ENCODE results near the gene GANAB. TPM values are rescaled to one million over a fixed set of nuclear protein-coding genes. Genes with fewer than 3 reads are reported as not detected.

Gene GANAB
- total and polyA plus RNA-seq, 2 of the 13 experiments (the other 11 are each of a cell fraction or from before 2014, with no cell fraction given), result 99.5 to 234 TPM

DNA sequence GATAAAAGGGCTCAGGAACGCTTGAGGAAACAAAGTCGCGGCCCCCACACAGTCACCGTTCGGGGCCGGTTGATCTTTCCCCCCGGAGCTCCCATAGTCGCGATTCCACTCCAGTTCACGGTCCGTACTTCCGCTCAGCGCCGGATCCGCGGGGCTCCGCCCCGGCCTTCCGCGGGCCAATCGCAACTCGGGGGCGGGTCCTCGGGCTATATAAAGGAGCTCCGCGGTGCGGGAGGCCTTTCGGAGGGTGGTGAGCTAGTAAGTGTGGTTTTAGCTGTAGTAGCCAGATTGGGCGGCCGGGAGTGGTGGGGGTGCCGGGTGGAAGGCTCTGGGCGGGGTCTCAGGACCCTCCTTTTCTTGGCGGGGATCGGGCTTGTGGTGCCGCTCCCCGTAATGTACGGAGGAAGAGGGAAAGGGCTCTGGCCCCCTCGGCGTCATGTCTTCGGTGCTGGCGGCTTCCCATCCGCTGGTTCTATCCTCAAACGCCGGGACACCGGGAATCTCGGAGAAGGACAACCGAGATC is 18.7 kb upstream of the GANAB start, which contains the start of the genes C11orf98 and CSKMT (continued):
- TF ChIP-seq, protein P1, sequence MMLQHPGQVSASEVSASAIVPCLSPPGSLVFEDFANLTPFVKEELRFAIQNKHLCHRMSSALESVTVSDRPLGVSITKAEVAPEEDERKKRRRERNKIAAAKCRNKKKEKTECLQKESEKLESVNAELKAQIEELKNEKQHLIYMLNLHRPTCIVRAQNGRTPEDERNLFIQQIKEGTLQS (CRISPR knock-in tag; IDR thresholded peaks at IDR 0.05), result peak; percentile 27; the same call in 1 of the 2 replicates
- TF ChIP-seq MAFG (CRISPR knock-in tag; IDR thresholded peaks at IDR 0.05) (no peak), HNRNPH1 (optimal IDR thresholded peaks at IDR 0.05; ENCODE audit: low read depth, low read length) (peak; percentile 99), RELA (CRISPR knock-in tag; IDR thresholded peaks at IDR 0.05) (peak; percentile 55; the same call in 1 of the 2 replicates), CC2D1A (CRISPR knock-in tag; IDR thresholded peaks at IDR 0.05) (0 out of 2 replicates have a peak, but pooled peaks have one; percentile 74), FOXP1 (IDR thresholded peaks at IDR 0.05) (no peak), FOXP1 (CRISPR knock-in tag; IDR thresholded peaks at IDR 0.05) (no peak), KAT8 (CRISPR knock-in tag; IDR thresholded peaks at IDR 0.05) (peak; percentile 78), FIP1L1 (IDR thresholded peaks at IDR 0.05; ENCODE audit: borderline replicate concordance, insufficient read depth, low read depth, low read length) (peak; percentile 91; the same call in 1 of the 2 replicates), ZNF75D (CRISPR knock-in tag; IDR thresholded peaks at IDR 0.05; ENCODE audit: borderline replicate concordance) (peak; percentile 85; the same call in 1 of the 2 replicates), ZNF12 (CRISPR knock-in tag; IDR thresholded peaks at IDR 0.05) (peak; percentile 43; the same call in 1 of the 2 replicates), PLRG1 (conservative IDR thresholded peaks at IDR 0.05) (no peak), RARA (CRISPR knock-in tag; IDR thresholded peaks at IDR 0.05) (no peak), HDAC1 (CRISPR knock-in tag; IDR thresholded peaks at IDR 0.05) (no peak), TARDBP (CRISPR knock-in tag; IDR thresholded peaks at IDR 0.05) (no peak), TGIF2 (CRISPR knock-in tag; IDR thresholded peaks at IDR 0.05) (0 out of 2 replicates have a peak, but pooled peaks have one; percentile 48), RBFOX2 (IDR thresholded peaks at IDR 0.05; ENCODE audit: low read depth, low read length) (peak; percentile 99), KLF9 (CRISPR knock-in tag; IDR thresholded peaks at IDR 0.05; ENCODE audit: low read depth) (peak; percentile 80), SIX4 (CRISPR knock-in tag; IDR thresholded peaks at IDR 0.05) (peak; percentile 10; the same call in 1 of the 2 replicates), PRPF4 (IDR thresholded peaks at IDR 0.05; ENCODE audit: low read depth, low read length, poor library complexity, severe bottlenecking) (no peak), SRSF4 (IDR thresholded peaks at IDR 0.05; ENCODE audit: low read depth, low read length, poor library complexity, severe bottlenecking) (no peak)
- TF ChIP-seq, protein P2, sequence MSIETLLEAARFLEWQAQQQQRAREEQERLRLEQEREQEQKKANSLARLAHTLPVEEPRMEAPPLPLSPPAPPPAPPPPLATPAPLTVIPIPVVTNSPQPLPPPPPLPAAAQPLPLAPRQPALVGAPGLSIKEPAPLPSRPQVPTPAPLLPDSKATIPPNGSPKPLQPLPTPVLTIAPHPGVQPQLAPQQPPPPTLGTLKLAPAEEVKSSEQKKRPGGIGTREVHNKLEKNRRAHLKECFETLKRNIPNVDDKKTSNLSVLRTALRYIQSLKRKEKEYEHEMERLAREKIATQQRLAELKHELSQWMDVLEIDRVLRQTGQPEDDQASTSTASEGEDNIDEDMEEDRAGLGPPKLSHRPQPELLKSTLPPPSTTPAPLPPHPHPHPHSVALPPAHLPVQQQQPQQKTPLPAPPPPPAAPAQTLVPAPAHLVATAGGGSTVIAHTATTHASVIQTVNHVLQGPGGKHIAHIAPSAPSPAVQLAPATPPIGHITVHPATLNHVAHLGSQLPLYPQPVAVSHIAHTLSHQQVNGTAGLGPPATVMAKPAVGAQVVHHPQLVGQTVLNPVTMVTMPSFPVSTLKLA (IDR thresholded peaks at IDR 0.05), result no peak
- TF ChIP-seq, protein P3, sequence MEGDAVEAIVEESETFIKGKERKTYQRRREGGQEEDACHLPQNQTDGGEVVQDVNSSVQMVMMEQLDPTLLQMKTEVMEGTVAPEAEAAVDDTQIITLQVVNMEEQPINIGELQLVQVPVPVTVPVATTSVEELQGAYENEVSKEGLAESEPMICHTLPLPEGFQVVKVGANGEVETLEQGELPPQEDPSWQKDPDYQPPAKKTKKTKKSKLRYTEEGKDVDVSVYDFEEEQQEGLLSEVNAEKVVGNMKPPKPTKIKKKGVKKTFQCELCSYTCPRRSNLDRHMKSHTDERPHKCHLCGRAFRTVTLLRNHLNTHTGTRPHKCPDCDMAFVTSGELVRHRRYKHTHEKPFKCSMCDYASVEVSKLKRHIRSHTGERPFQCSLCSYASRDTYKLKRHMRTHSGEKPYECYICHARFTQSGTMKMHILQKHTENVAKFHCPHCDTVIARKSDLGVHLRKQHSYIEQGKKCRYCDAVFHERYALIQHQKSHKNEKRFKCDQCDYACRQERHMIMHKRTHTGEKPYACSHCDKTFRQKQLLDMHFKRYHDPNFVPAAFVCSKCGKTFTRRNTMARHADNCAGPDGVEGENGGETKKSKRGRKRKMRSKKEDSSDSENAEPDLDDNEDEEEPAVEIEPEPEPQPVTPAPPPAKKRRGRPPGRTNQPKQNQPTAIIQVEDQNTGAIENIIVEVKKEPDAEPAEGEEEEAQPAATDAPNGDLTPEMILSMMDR (CRISPR knock-in tag; IDR thresholded peaks at IDR 0.05), result no peak
- TF ChIP-seq, protein P4, sequence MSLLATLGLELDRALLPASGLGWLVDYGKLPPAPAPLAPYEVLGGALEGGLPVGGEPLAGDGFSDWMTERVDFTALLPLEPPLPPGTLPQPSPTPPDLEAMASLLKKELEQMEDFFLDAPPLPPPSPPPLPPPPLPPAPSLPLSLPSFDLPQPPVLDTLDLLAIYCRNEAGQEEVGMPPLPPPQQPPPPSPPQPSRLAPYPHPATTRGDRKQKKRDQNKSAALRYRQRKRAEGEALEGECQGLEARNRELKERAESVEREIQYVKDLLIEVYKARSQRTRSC (CRISPR knock-in tag; IDR thresholded peaks at IDR 0.05; ENCODE audit: low read depth), result no peak
- TF ChIP-seq, protein P5, sequence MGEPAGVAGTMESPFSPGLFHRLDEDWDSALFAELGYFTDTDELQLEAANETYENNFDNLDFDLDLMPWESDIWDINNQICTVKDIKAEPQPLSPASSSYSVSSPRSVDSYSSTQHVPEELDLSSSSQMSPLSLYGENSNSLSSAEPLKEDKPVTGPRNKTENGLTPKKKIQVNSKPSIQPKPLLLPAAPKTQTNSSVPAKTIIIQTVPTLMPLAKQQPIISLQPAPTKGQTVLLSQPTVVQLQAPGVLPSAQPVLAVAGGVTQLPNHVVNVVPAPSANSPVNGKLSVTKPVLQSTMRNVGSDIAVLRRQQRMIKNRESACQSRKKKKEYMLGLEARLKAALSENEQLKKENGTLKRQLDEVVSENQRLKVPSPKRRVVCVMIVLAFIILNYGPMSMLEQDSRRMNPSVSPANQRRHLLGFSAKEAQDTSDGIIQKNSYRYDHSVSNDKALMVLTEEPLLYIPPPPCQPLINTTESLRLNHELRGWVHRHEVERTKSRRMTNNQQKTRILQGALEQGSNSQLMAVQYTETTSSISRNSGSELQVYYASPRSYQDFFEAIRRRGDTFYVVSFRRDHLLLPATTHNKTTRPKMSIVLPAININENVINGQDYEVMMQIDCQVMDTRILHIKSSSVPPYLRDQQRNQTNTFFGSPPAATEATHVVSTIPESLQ (CRISPR knock-in tag; conservative IDR thresholded peaks at IDR 0.05), result peak; percentile 92; the same call in 1 of the 2 replicates
